ENCODE data around the gene SHISAL1. TPM values are rescaled to one million over a fixed set of nuclear protein-coding genes. Genes with fewer than 3 reads are reported as not detected.

Gene SHISAL1
- total RNA-seq, 1 experiment from 2014 or later, result 2.9 TPM

DNA sequence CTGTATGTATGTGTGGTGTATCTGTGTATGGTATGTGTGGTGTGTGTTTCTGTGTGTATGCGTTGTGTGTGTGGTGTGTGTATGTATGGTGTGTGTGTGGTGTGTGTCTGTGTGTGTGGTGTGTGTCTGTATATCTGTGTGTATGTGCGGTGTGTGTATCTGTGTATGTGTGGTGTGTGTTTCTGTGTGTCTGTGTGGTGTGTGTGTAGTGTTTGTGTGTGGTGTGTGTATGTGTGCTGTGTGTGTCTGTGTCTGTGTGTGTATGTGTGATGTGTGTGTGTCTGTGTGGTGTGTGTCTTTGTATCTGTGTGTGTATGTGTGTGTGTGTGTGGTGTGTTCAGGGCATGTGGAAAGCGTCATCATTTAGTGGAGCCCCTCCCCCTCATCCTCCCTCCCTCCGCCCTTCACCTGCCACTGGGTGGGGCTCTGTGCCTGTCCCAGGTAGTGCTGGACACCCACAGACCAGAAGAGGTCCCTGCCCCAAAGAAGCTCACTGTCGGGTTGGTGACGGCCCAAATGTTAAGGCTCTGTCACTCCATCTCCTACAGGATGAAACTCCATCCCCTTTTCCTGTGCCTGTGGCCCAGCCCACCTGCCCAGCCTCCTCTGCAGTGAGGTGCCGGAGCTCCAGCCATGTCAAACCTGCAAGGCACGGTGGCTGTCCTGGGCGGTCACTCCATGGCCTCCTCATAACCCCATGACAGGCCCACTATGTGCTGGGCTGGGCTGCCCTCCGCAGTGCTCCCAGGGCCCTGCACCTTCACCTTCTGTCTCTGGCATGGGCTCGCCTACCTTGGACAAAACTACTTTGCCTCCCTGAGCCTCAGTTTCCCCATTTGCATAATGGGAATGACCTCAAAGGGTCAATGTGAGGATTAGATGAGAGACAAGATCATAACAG is 23.4 kb upstream of the SHISAL1 start:
- Histone ChIP-seq H2BK20ac (ENCODE audit: low read depth, low read length, poor library complexity, severe bottlenecking) (no peak overlapping the region), H3K56ac (ENCODE audit: insufficient read length, low read depth, low read length) (no peak overlapping the region), H3K79me2 (ENCODE audit: insufficient read depth, low read length) (no peaks in the 10 kb centered on the region), H2AK5ac (ENCODE audit: insufficient read length, low read length) (no peak overlapping the region), H3K9me3 (ENCODE audit: control insufficient read depth, low read depth, low read length) (no peaks in the 10 kb centered on the region), H3K27ac (ENCODE audit: insufficient read length, low read depth, low read length) (no peak overlapping the region), H4K91ac (ENCODE audit: insufficient read length, low read depth, low read length) (no peak overlapping the region), H4K5ac (ENCODE audit: insufficient read length, low read depth, low read length) (no peak overlapping the region), H2BK5ac (ENCODE audit: insufficient read length, low read length) (no peak overlapping the region), H3K14ac (ENCODE audit: insufficient read depth, low read length) (no peak overlapping the region), H4K8ac (replicated peaks; ENCODE audit: insufficient read length, low read depth, low read length) (no peak overlapping the region), H3K4ac (ENCODE audit: low read depth, low read length) (no peak overlapping the region), H4K20me1 (ENCODE audit: control insufficient read depth, insufficient read depth, insufficient read length) (no peaks in the 10 kb centered on the region), H2BK120ac (ENCODE audit: low read depth, low read length, poor library complexity, severe bottlenecking) (no peak overlapping the region), H3K4me1 (ENCODE audit: insufficient read depth, low read length) (no peaks in the 10 kb centered on the region), H2AFZ (ENCODE audit: low read length) (no peak overlapping the region), H2BK12ac (ENCODE audit: insufficient read length, low read depth, low read length) (no peak overlapping the region), H3K18ac (ENCODE audit: insufficient read length, low read depth, low read length) (no peak overlapping the region), H3K23me2 (ENCODE audit: insufficient read length, low read depth, low read length, poor library complexity, severe bottlenecking) (peaks cover 4% of the 10 kb centered on the region), H3K27me3 (ENCODE audit: insufficient read depth, low read length) (peaks cover 2% of the 10 kb centered on the region; the same call in 1 of the 2 replicates), H3K4me2 (ENCODE audit: insufficient read depth, insufficient read length, low read length) (no peak overlapping the region), H3K23ac (ENCODE audit: insufficient read length, low read depth, low read length) (no peak overlapping the region), H3T11ph (ENCODE audit: low read length) (no peak overlapping the region), H3K79me1 (ENCODE audit: insufficient read depth, low read depth, low read length, poor library complexity, severe bottlenecking) (no peaks in the 10 kb centered on the region), H3K9ac (ENCODE audit: extremely low read depth, insufficient read length, low read length) (no peak overlapping the region), H2BK15ac (ENCODE audit: low read depth, low read length) (no peak overlapping the region)
- peak; percentile 42 for DNase-seq
- H3K27ac Mint-ChIP-seq, result no peak overlapping the region
- no peak overlapping the region for H3K4me3 Mint-ChIP-seq
- peaks cover 14 to 20% of the 10 kb centered on the region in 2 experiments for H3K4me1 Mint-ChIP-seq
- TF ChIP-seq, protein P1, sequence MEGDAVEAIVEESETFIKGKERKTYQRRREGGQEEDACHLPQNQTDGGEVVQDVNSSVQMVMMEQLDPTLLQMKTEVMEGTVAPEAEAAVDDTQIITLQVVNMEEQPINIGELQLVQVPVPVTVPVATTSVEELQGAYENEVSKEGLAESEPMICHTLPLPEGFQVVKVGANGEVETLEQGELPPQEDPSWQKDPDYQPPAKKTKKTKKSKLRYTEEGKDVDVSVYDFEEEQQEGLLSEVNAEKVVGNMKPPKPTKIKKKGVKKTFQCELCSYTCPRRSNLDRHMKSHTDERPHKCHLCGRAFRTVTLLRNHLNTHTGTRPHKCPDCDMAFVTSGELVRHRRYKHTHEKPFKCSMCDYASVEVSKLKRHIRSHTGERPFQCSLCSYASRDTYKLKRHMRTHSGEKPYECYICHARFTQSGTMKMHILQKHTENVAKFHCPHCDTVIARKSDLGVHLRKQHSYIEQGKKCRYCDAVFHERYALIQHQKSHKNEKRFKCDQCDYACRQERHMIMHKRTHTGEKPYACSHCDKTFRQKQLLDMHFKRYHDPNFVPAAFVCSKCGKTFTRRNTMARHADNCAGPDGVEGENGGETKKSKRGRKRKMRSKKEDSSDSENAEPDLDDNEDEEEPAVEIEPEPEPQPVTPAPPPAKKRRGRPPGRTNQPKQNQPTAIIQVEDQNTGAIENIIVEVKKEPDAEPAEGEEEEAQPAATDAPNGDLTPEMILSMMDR (conservative IDR thresholded peaks at IDR 0.05), result no peak; the same call in 2 of the 3 replicates
- H3K9me3 Mint-ChIP-seq, result no peaks in the 10 kb centered on the region
- H3K36me3 Mint-ChIP-seq (ENCODE audit: insufficient read depth in 1 of 3, low read depth in 3 of 3), result no peaks in the 10 kb centered on the region
- H3K27me3 Mint-ChIP-seq (ENCODE audit: low read depth), result peaks cover 28% of the 10 kb centered on the region
- WGBS (ENCODE audit: extremely low coverage, insufficient read length, low lambda C conversion rate), result no CpG with 5 or more reads among the region's 11 CpGs
